ENCODE data around the gene PAFAH1B2.

GRCh38 chr11:117223741-117224689 is 79.9 kb downstream of the PAFAH1B2 start:
- TF ChIP-seq POLR2A (IDR thresholded peaks at IDR 0.05): no peak
- TF ChIP-seq POLR2AphosphoS5 (IDR thresholded peaks at IDR 0.05): no peak

All from stomach (tissue), 4 donors.